MCF 10A (cell line): Measurements from ENCODE around the gene GATA3. TPM values are rescaled to one million over a fixed set of nuclear protein-coding genes. Genes with fewer than 3 reads are reported as not detected.

Source experiments
- BruUV-seq: library from RNA; stranded (reverse); fragments of 400-500 nt; replicated peaks from 2 replicates; lab custom pipeline; 2021; lab: Mats Ljungman, UMichigan
- CTCF ChIA-PET: fragments of 300-600 bp; sonication (Branson Sonifier 250); formaldehyde crosslinking; extraction: SDS; loops from one replicate; lab custom pipeline; 2021; ENCODE audit warnings: antibody characterized with exemption, inconsistent platforms; lab: Yijun Ruan, JAX
- POLR2A ChIA-PET: fragments of 300-600, 350-650 bp; sonication (Branson Sonifier 250); formaldehyde crosslinking; extraction: SDS; loops from one replicate; lab custom pipeline; 2020; ENCODE audit warnings: antibody characterized with exemption, inconsistent platforms; lab: Yijun Ruan, JAX
- DNase-seq: peaks from one replicate; pipeline ENCODE4 v3.0.0-alpha.2; 2018; ENCODE audit not compliant: unreplicated experiment
- H3K27ac Mint-ChIP-seq: one replicate; pipeline ENCODE4 v1.8.0; 2022; ENCODE audit warnings: mild to moderate bottlenecking, low read depth, mixed read lengths; ENCODE audit not compliant: unreplicated experiment
- H3K27me3 Mint-ChIP-seq: one replicate; pipeline ENCODE4 v1.8.0; 2022; ENCODE audit warnings: mixed read lengths; ENCODE audit not compliant: insufficient read depth, unreplicated experiment
- H3K36me3 Mint-ChIP-seq: one replicate; pipeline ENCODE4 v1.8.0; 2022; ENCODE audit warnings: mild to moderate bottlenecking, moderate library complexity, mixed read lengths; ENCODE audit not compliant: insufficient read depth, unreplicated experiment
- H3K4me1 Mint-ChIP-seq: one replicate; pipeline ENCODE4 v1.8.0; 2022; ENCODE audit warnings: mixed read lengths; ENCODE audit not compliant: insufficient read depth, unreplicated experiment
- H3K4me3 Mint-ChIP-seq: one replicate; pipeline ENCODE4 v1.8.0; 2022; ENCODE audit warnings: mild to moderate bottlenecking, moderate library complexity, mixed read lengths; ENCODE audit not compliant: unreplicated experiment
- H3K9me3 Mint-ChIP-seq: one replicate; pipeline ENCODE4 v1.8.0; 2022; ENCODE audit warnings: mixed read lengths; ENCODE audit not compliant: unreplicated experiment
- intact Hi-C: fragments of 100-400 bp; cut with micrococcal nuclease; formaldehyde crosslinking; loops from 2 replicates; pipeline ENCODE4 v1.14.1; 2022
- total RNA-seq: library from RNA; stranded (reverse); gene quantifications from 2 replicates; pipeline ENCODE4 v1.2.3, GENCODE V29; 2022
- TF ChIP-seq, protein P1 (sequence below): fragments of 200-600 bp; IDR thresholded peaks from one replicate; pipeline ENCODE4 v1.8.0; 2022; ENCODE audit warnings: antibody characterized with exemption, mild to moderate bottlenecking; ENCODE audit not compliant: unreplicated experiment

Gene GATA3
- total RNA-seq, 1 experiment from 2014 or later: 13.1 TPM

DNA sequence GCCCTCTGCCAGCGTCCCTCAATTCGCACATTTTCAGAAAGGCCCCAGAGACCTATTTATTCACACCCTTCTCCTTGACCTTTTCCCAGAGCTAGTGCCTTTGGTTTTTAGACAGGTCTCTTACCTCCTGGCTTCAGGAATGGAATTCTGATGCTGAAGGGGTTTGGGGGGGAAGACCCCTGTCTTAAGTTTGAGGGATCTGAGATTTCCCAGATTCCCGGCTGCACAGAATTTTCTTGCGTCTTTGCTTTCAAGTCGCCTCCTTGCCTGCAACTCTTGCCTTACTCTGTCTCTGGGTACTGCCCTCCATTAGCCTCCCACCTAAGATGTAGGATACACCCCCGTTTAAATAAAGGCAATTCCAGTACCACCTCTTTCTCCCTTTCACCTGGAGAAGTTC lies 1.9 kb downstream of the GATA3 start:
- H3K4me1 Mint-ChIP-seq: peaks cover 20% of the 10 kb centered on the region
- intact Hi-C loops: loop anchor here (5.0 to 10.0 kb wide), 3 partner anchors 76 to 698 kb away; no protein-coding TSS in a partner anchor
- CTCF ChIA-PET: interaction anchor here (0.6 to 1.1 kb wide), 3 partner anchors 14 to 819 kb away, joined by 3 to 4 read pairs (median 3); no protein-coding TSS in a partner anchor
- POLR2A ChIA-PET: interaction anchor here (0.6 to 1.5 kb wide), 3 partner anchors 276 to 857 kb away, joined by 3 read pairs; no protein-coding TSS in a partner anchor
- DNase-seq: peak; percentile 27
- no peaks in the 10 kb centered on the region for H3K9me3 Mint-ChIP-seq
- H3K27me3 Mint-ChIP-seq: no peaks in the 10 kb centered on the region
- peaks cover 43% of the 10 kb centered on the region for H3K36me3 Mint-ChIP-seq
- peak overlapping the region; percentile 93 for H3K27ac Mint-ChIP-seq
- no TSS peak for BruUV-seq
- H3K4me3 Mint-ChIP-seq: peak overlapping the region; percentile 93
- TF ChIP-seq, protein P1, sequence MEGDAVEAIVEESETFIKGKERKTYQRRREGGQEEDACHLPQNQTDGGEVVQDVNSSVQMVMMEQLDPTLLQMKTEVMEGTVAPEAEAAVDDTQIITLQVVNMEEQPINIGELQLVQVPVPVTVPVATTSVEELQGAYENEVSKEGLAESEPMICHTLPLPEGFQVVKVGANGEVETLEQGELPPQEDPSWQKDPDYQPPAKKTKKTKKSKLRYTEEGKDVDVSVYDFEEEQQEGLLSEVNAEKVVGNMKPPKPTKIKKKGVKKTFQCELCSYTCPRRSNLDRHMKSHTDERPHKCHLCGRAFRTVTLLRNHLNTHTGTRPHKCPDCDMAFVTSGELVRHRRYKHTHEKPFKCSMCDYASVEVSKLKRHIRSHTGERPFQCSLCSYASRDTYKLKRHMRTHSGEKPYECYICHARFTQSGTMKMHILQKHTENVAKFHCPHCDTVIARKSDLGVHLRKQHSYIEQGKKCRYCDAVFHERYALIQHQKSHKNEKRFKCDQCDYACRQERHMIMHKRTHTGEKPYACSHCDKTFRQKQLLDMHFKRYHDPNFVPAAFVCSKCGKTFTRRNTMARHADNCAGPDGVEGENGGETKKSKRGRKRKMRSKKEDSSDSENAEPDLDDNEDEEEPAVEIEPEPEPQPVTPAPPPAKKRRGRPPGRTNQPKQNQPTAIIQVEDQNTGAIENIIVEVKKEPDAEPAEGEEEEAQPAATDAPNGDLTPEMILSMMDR: no peak

DNA sequence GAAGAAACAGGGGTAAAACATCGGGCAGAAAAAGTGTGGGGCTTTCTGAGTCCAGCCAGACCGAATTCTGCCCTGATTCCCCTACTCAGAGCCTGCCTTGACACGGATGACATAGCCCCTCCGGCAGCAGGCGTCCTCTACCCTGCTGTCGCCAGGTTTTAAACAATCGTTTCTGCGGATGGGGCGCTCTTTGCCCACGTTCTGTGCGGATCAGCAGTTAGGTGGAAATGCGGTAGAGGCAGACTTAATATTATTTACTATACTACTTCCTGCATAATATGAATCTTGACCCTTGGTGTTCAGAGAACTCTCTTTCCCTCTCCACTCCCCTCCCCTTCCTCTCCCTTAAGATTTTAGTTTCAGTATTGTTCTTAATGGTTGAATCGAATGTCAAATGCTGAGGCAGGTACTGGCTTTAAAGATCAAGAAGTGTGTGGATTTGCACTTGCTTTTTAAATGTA lies 2.4 kb downstream of the GATA3 start:
- TF ChIP-seq, protein P1: no peak
- DNase-seq: peak; percentile 57
- Mint-ChIP-seq H3K27ac (peak overlapping the region; percentile 93), H3K9me3 (no peaks in the 10 kb centered on the region), H3K36me3 (peaks cover 48% of the 10 kb centered on the region), H3K4me1 (peaks cover 20% of the 10 kb centered on the region), H3K4me3 (peak overlapping the region; percentile 93), H3K27me3 (no peaks in the 10 kb centered on the region)
- POLR2A ChIA-PET: interaction anchor here (0.6 to 1.5 kb wide), 8 partner anchors 13 to 1246 kb away, joined by 3 to 6 read pairs (median 3); partner anchors contain the start of gene TAF3
- no TSS peak for BruUV-seq
- intact Hi-C loops: loop anchor here (5.0 to 10.0 kb wide), 3 partner anchors 75 to 698 kb away; no protein-coding TSS in a partner anchor
- CTCF ChIA-PET: interaction anchor here (0.7 to 1.1 kb wide), 3 partner anchors 15 to 819 kb away, joined by 3 to 4 read pairs (median 3); no protein-coding TSS in a partner anchor

DNA sequence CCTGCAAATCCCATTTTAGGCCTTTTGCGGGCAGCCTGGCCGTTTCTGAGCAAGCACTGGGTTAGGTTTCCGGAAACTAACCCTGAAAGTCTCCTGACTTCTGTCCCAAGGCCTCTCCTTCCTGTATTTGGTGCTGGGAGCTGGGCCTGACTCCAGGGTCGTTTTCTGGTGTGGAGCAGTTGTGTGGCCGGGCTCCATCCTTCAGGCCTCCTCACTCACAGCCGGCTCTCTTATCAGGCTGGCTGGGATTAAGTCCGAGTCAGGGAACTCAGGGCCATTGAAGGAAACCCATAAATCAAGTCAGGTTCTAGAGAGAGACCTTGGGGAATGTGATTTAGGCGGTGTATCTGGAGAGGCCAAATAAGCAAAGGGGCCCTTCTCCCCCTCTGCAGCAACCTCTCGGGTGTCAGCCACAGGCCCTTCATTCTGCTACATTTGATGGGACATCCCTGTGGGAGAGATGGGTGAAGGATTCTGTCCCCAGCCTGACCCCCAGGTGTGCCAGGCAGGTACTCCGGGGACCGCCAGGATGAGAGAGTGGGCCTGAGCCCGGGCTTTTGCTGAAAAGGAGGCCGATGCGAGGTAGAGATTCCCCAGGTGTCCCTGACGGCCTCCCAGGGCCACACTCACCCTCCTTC lies 3.3 kb downstream of the GATA3 start:
- Mint-ChIP-seq H3K27me3 (no peaks in the 10 kb centered on the region), H3K27ac (peak overlapping the region; percentile 93), H3K9me3 (no peaks in the 10 kb centered on the region), H3K4me3 (peak overlapping the region; percentile 93), H3K4me1 (peaks cover 20% of the 10 kb centered on the region), H3K36me3 (peaks cover 57% of the 10 kb centered on the region)
- ChIA-PET CTCF (interaction anchor here (0.6 to 0.7 kb wide), 3 partner anchors 65 to 242 kb away, joined by 3 read pairs; no protein-coding TSS in a partner anchor), POLR2A (interaction anchor here (0.6 to 1.6 kb wide), 12 partner anchors 11 to 1245 kb away, joined by 3 to 6 read pairs (median 3); partner anchors contain the start of gene TAF3)
- TF ChIP-seq, protein P1: no peak
- intact Hi-C loops: loop anchor here (5.0 to 10.0 kb wide), 3 partner anchors 75 to 697 kb away; no protein-coding TSS in a partner anchor
- BruUV-seq: no TSS peak
- DNase-seq: peak; percentile 49
